Gastroesophageal sphincter (tissue), 4 donors: ENCODE data around the gene PGBD2. TPM values are rescaled to one million over a fixed set of nuclear protein-coding genes. Genes with fewer than 3 reads are reported as not detected.
"Not testable (repeated sequence)": the region's sequence is repeated elsewhere in the genome, so short reads cannot be mapped to it uniquely, and the experiment has no call there.

Experiments used
- ATAC-seq: fragments of 150-250 bp; one replicate; pipeline ENCODE4 v1.9.1; 2016; ENCODE audit warnings: mild to moderate bottlenecking, moderate library complexity
- H3K27ac ChIP-seq, 4 donors: fragments of 200-600 bp; sonication (generic) in 3 of 4; 1 replicate in 3 of 4; 2 replicates in 1 of 4; pipeline ENCODE4 v1.5.1; 2016 to 2019
- H3K27me3 ChIP-seq: fragments of 200-600 bp; sonication (generic); one replicate; pipeline ENCODE4 v1.5.1; 2019
- H3K36me3 ChIP-seq, 2 donors: fragments of 200-600 bp; sonication (generic); one replicate each; pipeline ENCODE4 v1.5.1; 2019; ENCODE audit warnings: control low read depth in 1 of 2
- H3K4me1 ChIP-seq, 3 donors: fragments of 200-600 bp; sonication (generic); 1 replicate in 2 of 3; 2 replicates in 1 of 3; pipeline ENCODE4 v1.5.1; 2016 to 2019; ENCODE audit warnings: control low read depth in 2 of 3
- H3K4me3 ChIP-seq, 2 donors: fragments of 200-600 bp; sonication (generic); one replicate each; pipeline ENCODE4 v1.5.1; 2019; ENCODE audit warnings: mild to moderate bottlenecking in 1 of 2, moderate library complexity in 1 of 2
- H3K9me3 ChIP-seq, 3 donors: fragments of 200-600 bp; sonication (generic); one replicate each; pipeline ENCODE4 v1.5.1; 2017 to 2019; ENCODE audit warnings: control low read depth in 2 of 3
- EP300 ChIP-seq: sonication (generic); formaldehyde crosslinking; IDR thresholded peaks from one replicate; pipeline ENCODE4 v1.6.1; 2017; ENCODE audit warnings: antibody characterized with exemption, mild to moderate bottlenecking
- POLR2A ChIP-seq, 2 donors: fragments of 450-650 bp; IDR thresholded peaks; one replicate each; pipeline ENCODE4 v1.6.1; 2017; ENCODE audit warnings: antibody characterized with exemption in 2 of 2, mild to moderate bottlenecking in 2 of 2, moderate library complexity in 1 of 2
- POLR2AphosphoS5 ChIP-seq: sonication (generic); formaldehyde crosslinking; IDR thresholded peaks from one replicate; pipeline ENCODE4 v1.6.1; 2017; ENCODE audit warnings: antibody characterized with exemption
- WGBS, 2 donors: methylation state at CpG; one replicate each; pipeline ENCODE4 v1.1.5; 2018; ENCODE audit warnings: low coverage in 1 of 2; 5-methylcytosine and 5-hydroxymethylcytosine counted together
- total RNA-seq, 4 donors: library from RNA; depleted of rRNA; stranded (reverse); fragments of >200 nt; gene quantifications; one replicate each; pipeline ENCODE4 v1.1.0, GENCODE V29; 2016
- TF ChIP-seq, protein P1 (sequence below), 4 experiments: fragments of 200-600 bp in 2 of 4; fragments of 450-650 bp in 2 of 4; sonication (generic) in 1 of 4; IDR thresholded peaks; one replicate each; pipeline ENCODE4 v1.5.1; 2017 to 2019; ENCODE audit warnings: antibody characterized with exemption in 4 of 4, mild to moderate bottlenecking in 2 of 4, moderate library complexity in 2 of 4

The PGBD2 gene
- total RNA-seq, 4 donors from 2014 or later, result 3.6 to 5.9 (median 4.7) TPM

DNA sequence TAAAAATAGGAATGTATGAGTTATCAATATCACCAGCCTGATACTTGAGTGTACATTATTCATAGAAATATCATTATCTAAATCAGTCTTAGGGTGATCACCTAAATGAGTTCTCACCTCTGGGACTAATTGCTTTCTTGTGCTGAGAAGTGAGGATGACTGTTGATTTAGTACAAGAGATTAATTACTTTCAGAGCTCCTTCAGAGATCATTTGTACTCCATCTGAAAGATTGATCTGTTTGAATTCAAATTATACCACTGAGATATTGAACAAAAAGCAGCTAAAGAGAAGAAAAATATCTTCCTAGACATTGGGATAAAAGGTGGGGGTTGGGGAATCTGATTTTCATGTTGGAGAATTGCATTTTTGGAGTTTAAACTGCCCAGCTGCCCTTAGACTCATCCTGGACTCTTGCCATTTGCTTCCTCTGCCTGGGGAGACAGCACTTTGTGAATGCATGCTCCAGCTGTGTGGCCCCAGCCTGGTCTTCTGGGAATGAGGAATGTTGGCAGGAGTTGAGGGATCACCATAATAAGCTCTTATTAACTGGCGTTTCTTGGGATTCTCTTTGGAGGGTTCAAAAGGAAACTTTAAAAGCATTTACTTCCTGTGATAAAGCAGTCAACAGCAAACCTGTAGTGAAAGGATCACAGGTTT, 19.7 kb upstream of the PGBD2 start:
- TF ChIP-seq EP300 (no peak), POLR2AphosphoS5 (no peak), POLR2A (IDR thresholded peaks at IDR 0.05) (no peak)
- TF ChIP-seq, protein P1, sequence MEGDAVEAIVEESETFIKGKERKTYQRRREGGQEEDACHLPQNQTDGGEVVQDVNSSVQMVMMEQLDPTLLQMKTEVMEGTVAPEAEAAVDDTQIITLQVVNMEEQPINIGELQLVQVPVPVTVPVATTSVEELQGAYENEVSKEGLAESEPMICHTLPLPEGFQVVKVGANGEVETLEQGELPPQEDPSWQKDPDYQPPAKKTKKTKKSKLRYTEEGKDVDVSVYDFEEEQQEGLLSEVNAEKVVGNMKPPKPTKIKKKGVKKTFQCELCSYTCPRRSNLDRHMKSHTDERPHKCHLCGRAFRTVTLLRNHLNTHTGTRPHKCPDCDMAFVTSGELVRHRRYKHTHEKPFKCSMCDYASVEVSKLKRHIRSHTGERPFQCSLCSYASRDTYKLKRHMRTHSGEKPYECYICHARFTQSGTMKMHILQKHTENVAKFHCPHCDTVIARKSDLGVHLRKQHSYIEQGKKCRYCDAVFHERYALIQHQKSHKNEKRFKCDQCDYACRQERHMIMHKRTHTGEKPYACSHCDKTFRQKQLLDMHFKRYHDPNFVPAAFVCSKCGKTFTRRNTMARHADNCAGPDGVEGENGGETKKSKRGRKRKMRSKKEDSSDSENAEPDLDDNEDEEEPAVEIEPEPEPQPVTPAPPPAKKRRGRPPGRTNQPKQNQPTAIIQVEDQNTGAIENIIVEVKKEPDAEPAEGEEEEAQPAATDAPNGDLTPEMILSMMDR (IDR thresholded peaks at IDR 0.05), result no peak
- no peaks in the 10 kb centered on the region for H3K4me1 ChIP-seq
- no peak for ATAC-seq
- 0 to 11% methylated on average over 1 of the region's 1 CpG for WGBS, 2 donors
- H3K27ac ChIP-seq, result no peak overlapping the region
- H3K27me3 ChIP-seq, result no peaks in the 10 kb centered on the region
- no peaks in the 10 kb centered on the region for H3K36me3 ChIP-seq
- H3K9me3 ChIP-seq, result no peaks in the 10 kb centered on the region
- no peak overlapping the region for H3K4me3 ChIP-seq

GRCh38 chr1:248889914-248890243, 16.2 kb upstream of the PGBD2 start:
- H3K27me3 ChIP-seq, ATAC-seq, H3K27ac ChIP-seq, H3K36me3 ChIP-seq, H3K9me3 ChIP-seq, H3K4me3 ChIP-seq, H3K4me1 ChIP-seq: not testable (repeated sequence)
- WGBS, 2 donors, result 79 to 85% methylated on average over 5 to 9 of the region's 10 CpGs

- no peaks in the 10 kb centered on the region for H3K27me3 ChIP-seq
- TF ChIP-seq, protein P1 (IDR thresholded peaks at IDR 0.05), result no peak
- H3K36me3 ChIP-seq, result no peaks in the 10 kb centered on the region
- H3K9me3 ChIP-seq, result no peaks in the 10 kb centered on the region
- ATAC-seq, result no peak
- no peak overlapping the region for H3K4me3 ChIP-seq
- H3K27ac ChIP-seq, result no peak overlapping the region
- WGBS, 2 donors, result 84 to 86% methylated on average over 8 to 9 of the region's 9 CpGs
- no peaks in the 10 kb centered on the region for H3K4me1 ChIP-seq
Observed at GRCh38 chr1:248890549-248891498, 15.2 kb upstream of the PGBD2 start.

DNA sequence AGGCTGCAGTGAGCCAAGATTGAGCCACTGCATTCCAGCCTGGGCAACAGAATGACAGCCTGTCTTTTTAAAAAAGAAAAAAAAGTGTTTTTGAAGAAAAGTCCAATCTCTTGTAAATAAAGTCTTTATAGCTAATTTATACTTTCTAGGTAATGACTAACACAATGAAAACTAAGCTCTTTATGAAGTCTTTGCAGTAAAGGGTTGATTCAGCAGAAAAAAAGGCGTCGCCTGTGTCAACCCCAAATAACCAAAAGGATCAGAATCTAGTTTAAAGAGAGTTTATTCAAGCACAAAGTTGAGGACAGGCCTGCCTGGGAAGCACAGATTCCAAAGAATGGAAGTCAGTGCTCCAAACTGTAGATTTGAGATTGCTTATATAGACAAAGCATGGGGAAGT, 14.3 kb upstream of the PGBD2 start:
- H3K27me3 ChIP-seq, result peaks cover 7% of the 10 kb centered on the region

GRCh38 chr1:248892590-248892989, 13.4 kb upstream of the PGBD2 start:
- no peak for ATAC-seq
- Histone ChIP-seq H3K27me3 (peaks cover 13% of the 10 kb centered on the region), H3K4me3 (no peak overlapping the region), H3K27ac (no peak overlapping the region), H3K9me3 (no peaks in the 10 kb centered on the region), H3K36me3 (no peaks in the 10 kb centered on the region), H3K4me1 (no peaks in the 10 kb centered on the region)
- TF ChIP-seq, protein P1 (IDR thresholded peaks at IDR 0.05), result no peak
- TF ChIP-seq POLR2AphosphoS5 (no peak), EP300 (no peak), POLR2A (IDR thresholded peaks at IDR 0.05) (no peak)
- 73 to 80% methylated on average over 1 of the region's 1 CpG for WGBS, 2 donors

More for the DNA sequence above, 14.3 kb upstream of the PGBD2 start:
- ATAC-seq, result no peak
- Histone ChIP-seq H3K4me3 (no peak overlapping the region), H3K4me1 (no peaks in the 10 kb centered on the region), H3K27ac (no peak overlapping the region), H3K36me3 (no peaks in the 10 kb centered on the region), H3K9me3 (no peaks in the 10 kb centered on the region)
- WGBS, 2 donors, result 65 to 100% methylated on average over 2 of the region's 2 CpGs
- TF ChIP-seq EP300 (no peak), POLR2A (IDR thresholded peaks at IDR 0.05) (no peak), POLR2AphosphoS5 (no peak)
- TF ChIP-seq, protein P1 (IDR thresholded peaks at IDR 0.05), result no peak
